GM21360 (cell line): Measurements from ENCODE around the gene MYO1A.
"Not testable (repeated sequence)": the region's sequence is repeated elsewhere in the genome, so short reads cannot be mapped to it uniquely, and the experiment has no call there.

ENCODE experiments used
- ATAC-seq: cut with Tn5 transposase; IDR thresholded peaks from one replicate; pipeline ENCODE4 v1.9.1; 2021; ENCODE audit warnings: mild to moderate bottlenecking, moderate library complexity; ENCODE audit not compliant: unreplicated experiment

Gene MYO1A

GRCh38 chr12:57087691-57088353 is 37.9 kb upstream of the MYO1A start:
- peak; percentile 31 for ATAC-seq

- peak; percentile 36 for ATAC-seq
These were observed 37.2 kb upstream of the MYO1A start for GRCh38 chr12:57087010-57087690.

- no peak for ATAC-seq
These were observed 36.6 kb upstream of the MYO1A start for GRCh38 chr12:57086493-57087009.

- ATAC-seq = no peak
These were observed 36.1 kb upstream of the MYO1A start for GRCh38 chr12:57085999-57086492.

- ATAC-seq = no peak
These were observed 30.9 kb upstream of the MYO1A start for GRCh38 chr12:57080855-57081254.

GRCh38 chr12:57079821-57080220 is 29.9 kb upstream of the MYO1A start:
- no peak for ATAC-seq

- ATAC-seq = peak; percentile 93
These were observed 28.8 kb upstream of the MYO1A start, which contains the start of gene NEMP1 for GRCh38 chr12:57078519-57079404. Gene NEMP1 (minus strand): TSS chr12:57078791. CDS start chr12:57078745, 46 bp downstream.

GRCh38 chr12:57073566-57074450 is 23.9 kb upstream of the MYO1A start:
- not testable (repeated sequence) for ATAC-seq

GRCh38 chr12:57072661-57073060 is 22.7 kb upstream of the MYO1A start:
- ATAC-seq = no peak

- ATAC-seq = peak; percentile 84
These were observed 19.6 kb upstream of the MYO1A start for GRCh38 chr12:57069523-57069922.

- ATAC-seq = no peak
These were observed 16.3 kb upstream of the MYO1A start for GRCh38 chr12:57066245-57066644.

GRCh38 chr12:57063991-57064685 is 14.2 kb upstream of the MYO1A start:
- no peak for ATAC-seq

GRCh38 chr12:57058454-57058853 is 8.5 kb upstream of the MYO1A start:
- ATAC-seq = no peak

GRCh38 chr12:57057067-57057751 is 7.3 kb upstream of the MYO1A start:
- ATAC-seq = no peak

GRCh38 chr12:57055824-57056223 is 5.9 kb upstream of the MYO1A start:
- no peak for ATAC-seq

GRCh38 chr12:57053901-57054300 is 4.0 kb upstream of the MYO1A start:
- ATAC-seq = not testable (repeated sequence)

GRCh38 chr12:57053146-57053545 is 3.2 kb upstream of the MYO1A start:
- not testable (repeated sequence) for ATAC-seq

- ATAC-seq = no peak
These were observed 1.1 kb upstream of the MYO1A start for GRCh38 chr12:57051011-57051410.

GRCh38 chr12:57049119-57049446 is 846 bp downstream of the MYO1A start:
- no peak for ATAC-seq
